ENCODE data around the gene PCDHGC4.

The PCDHGC4 gene

GRCh38 chr5:141490771-141491170, 5.9 kb downstream of the PCDHGC4 start:
- DNase-seq, result no peak

DNA sequence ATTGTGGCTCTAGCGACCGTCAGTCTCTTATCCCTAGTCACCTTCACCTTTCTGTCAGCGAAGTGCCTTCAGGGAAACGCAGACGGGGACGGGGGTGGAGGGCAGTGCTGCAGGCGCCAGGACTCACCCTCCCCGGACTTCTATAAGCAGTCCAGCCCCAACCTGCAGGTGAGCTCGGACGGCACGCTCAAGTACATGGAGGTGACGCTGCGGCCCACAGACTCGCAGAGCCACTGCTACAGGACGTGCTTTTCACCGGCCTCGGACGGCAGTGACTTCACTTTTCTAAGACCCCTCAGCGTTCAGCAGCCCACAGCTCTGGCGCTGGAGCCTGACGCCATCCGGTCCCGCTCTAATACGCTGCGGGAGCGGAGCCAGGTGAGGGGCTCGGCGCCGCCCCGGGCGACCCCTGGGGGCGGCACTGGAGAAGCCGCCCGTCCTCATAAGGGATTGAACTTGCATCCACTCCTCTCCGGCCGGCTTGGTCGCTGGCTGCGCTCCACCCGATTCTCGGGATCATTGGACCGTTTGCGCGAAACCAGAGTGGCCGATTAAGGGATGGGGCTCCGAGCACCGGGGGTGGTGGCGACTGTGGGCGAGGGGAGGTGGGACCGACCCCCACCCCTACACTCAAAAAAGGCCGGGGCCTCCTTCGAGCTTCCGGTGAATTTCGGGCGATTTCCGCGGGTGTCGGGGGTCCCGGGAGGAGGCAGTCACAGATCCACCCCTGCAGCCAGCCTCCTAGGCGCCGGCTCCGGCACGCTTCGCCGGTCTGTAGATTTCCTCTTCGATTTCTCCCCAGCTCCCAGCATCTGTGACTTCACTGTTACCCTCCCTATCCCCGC, 6.7 kb downstream of the PCDHGC4 start:
- no peak for DNase-seq

GRCh38 chr5:141492168-141492885, 7.5 kb downstream of the PCDHGC4 start:
- no peak for DNase-seq

DNA sequence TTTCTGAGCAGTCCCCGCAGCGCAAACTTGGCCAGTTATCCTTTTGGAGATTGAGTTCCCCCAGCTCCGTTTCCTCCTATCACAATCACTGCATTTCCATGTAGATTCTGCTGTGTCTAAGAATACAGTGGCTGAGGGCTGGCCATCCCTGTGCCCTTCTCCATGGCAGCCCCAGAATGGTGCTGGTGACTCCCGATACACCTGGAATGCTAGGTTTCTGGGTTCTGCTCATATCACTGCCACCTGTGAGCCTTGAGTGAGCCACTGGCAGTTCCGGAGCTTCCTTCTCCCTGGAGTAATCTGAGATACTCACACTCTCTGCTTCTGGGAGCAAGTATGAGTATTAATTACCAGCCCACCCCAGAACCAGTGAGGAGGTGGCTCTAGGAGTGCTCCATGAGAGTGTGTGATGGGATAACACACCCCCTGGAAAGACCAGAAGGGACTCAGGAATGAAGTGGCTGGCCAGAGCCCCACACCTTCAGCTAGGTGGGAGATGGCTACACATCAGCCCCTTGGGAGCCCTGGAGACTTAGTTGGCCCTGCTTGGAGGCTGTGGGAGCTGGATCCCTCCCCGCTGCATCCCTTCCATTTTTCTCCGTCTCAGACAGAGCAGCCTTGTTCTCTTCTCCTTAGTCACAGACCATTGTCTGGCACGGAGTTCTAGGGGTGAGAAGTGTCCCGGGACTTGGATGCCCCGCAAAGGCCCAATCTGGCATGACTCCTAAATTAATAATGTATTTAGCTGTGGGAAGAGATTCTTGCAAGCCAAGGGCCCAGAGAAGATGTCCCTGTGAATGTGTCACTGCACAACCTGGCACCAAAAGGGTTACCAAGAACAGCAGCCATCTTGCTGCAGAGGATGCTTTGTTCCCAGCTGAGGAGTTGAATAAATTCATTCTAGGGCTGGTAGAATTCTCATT, 8.9 kb downstream of the PCDHGC4 start:
- DNase-seq, result no peak

- DNase-seq, result no peak
Observed at GRCh38 chr5:141494761-141495452, 10.1 kb downstream of the PCDHGC4 start.

- no peak for DNase-seq
Observed at GRCh38 chr5:141495453-141495811, 10.6 kb downstream of the PCDHGC4 start.

GRCh38 chr5:141496038-141496437, 11.2 kb downstream of the PCDHGC4 start:
- no peak for DNase-seq

DNA sequence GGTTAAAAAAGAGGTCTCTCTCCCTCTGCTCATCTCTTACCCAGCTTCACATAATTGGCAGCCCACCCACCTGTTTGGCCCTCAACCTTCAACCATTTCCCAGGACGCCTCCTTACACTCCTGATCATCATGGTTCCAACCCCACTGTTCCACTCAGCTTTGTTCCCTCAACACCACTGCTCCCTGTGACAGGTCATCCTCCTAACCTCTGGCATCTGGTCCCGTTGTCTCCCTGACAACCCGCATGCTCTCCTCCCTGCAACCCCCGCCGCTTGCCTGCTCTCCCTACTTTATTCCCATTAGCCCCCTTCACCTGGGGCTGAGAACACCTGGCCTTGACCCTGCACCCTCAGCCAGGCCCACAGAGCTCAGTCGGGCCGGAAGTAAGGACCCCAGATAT, 16.9 kb downstream of the PCDHGC4 start:
- no peak for DNase-seq

- DNase-seq, result no peak
Observed at GRCh38 chr5:141503681-141504080, 18.9 kb downstream of the PCDHGC4 start.

- no peak for DNase-seq
Observed at GRCh38 chr5:141504216-141504615, 19.4 kb downstream of the PCDHGC4 start.

DNA sequence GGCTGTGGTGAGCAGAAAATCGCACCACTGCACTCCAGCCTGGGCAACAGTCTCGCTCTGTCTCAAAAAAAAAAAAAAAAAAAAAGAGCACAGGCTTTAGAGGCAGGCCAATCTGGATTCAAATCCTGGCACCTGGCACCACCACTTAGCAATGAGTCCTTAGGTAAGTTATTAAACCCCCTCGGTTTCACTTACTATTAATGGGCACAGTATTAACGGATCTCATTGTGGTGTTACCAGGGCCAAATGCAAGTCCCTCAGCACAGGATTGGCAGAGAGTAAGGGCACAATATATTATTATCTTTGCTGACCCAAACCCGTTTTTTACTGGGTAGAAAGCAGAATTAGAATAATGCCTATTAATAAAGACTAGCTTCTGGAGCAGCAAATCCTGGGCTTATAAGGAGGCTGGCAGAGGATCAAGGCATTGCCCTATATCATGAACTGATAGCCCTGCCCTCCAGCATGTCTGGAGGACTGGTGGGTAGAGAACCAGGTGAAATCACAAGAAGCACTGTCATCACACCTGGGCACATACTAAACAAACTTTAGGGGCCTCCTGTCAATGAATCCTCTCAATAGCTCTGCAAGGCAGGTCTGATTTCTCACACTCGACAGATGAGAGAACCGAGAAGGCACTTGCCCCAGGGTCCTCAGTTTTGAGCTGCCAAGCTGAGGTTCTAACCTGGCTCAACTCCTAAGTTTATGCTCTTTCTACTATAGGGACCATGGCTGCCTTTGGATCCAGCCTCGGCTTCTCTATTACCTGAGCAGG, 21.7 kb downstream of the PCDHGC4 start:
- no peak for DNase-seq

DNA sequence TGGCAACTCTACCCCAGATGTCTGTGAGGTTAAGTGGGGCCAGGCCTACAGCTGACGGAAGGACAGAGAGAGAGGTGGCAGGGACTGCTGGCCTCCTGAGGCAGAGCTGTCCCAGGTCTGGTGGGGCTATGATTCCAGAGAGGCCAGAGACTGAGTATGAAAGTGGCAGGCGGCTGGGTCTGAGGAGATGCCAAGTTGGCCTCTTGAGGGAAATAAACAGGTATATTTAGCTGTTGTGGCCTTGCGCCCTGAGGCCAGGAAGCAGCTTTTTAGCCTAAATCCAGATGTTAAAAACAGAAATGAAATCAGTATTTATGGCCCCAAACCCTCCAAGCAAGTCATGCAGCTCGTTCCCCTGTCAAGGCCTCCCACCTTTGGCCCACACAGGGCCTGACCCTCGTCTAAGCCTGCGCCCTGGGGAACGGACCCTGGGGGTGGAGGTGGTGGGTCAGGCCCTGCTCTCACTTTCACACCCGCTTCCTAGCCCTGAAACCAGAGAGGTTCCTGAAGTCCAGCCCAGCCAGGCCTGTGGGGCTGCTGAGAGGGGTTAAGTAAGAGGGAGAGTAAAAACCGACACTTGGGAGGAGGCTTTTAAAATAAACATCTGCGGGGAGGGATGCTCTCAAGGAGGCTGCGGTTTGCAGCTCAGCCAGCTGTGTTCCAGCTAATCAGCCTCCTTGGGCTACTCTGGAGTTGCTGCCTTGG, 22.7 kb downstream of the PCDHGC4 start:
- DNase-seq, result no peak

- no peak for DNase-seq
Observed at GRCh38 chr5:141508440-141508797, 23.6 kb downstream of the PCDHGC4 start.

- peak; percentile 28 for DNase-seq
Observed at GRCh38 chr5:141508798-141509611, 24.2 kb downstream of the PCDHGC4 start.

DNA sequence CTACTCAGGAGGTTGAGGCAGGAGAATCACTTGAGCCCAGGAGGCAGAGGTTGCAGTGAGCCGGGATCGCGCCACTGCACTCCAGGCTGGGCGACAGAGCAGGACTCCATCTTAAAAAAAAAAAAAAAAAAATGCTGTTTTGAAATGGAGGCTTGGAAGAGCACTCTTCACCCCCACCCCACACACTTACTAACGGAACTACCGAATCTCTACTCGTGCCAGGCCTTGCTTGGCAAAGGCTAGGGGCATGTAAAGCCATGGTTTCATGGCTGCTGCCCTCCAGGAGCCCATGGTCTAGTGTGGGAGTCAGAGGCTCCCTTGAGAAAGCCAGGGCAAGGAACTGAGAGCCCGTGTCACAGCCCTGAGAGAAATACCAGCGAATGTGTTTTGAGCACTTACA, 25.3 kb downstream of the PCDHGC4 start:
- no peak for DNase-seq

GRCh38 chr5:141510850-141511601, 26.2 kb downstream of the PCDHGC4 start:
- DNase-seq, result no peak

- no peak for DNase-seq
Observed at GRCh38 chr5:141511771-141512325, 27.0 kb downstream of the PCDHGC4 start.

DNA sequence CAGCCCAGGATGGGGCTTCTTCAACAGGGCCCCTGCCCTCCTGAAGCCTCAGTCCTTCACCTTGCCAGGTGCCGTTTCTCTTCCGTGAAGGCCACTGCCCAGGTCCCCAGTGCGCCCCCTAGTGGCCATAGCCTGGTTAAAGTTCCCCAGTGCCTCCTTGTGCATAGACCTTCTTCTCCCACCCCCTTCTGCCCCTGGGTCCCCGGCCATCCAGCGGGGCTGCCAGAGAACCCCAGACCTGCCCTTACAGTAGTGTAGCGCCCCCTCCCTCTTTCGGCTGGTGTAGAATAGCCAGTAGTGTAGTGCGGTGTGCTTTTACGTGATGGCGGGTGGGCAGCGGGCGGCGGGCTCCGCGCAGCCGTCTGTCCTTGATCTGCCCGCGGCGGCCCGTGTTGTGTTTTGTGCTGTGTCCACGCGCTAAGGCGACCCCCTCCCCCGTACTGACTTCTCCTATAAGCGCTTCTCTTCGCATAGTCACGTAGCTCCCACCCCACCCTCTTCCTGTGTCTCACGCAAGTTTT, 27.6 kb downstream of the PCDHGC4 start:
- peak; percentile 56 for DNase-seq
